IPS DF 6.9 (cell line): ENCODE results near the gene ANKS1B.
A peak's percentile ranks its signal among the peaks of the same experiment; 100 is the strongest.
"Not testable (repeated sequence)": the region's sequence is repeated elsewhere in the genome, so short reads cannot be mapped to it uniquely, and the experiment has no call there.

Source experiments
- DNase-seq: peaks from one replicate; pipeline ENCODE4 v3.0.0-alpha.2; 2013; ENCODE audit warnings: low read depth, low spot score
- H3K27ac ChIP-seq: one replicate; pipeline ENCODE4 v1.5.1; 2013; ENCODE audit warnings: low read length, control low read depth
- H3K27me3 ChIP-seq: 2 replicates; pipeline ENCODE4 v1.6.1; 2013; ENCODE audit warnings: mild to moderate bottlenecking, low read length; ENCODE audit not compliant: control insufficient read depth, insufficient read depth
- H3K36me3 ChIP-seq: 2 replicates; pipeline ENCODE4 v1.6.1; 2013; ENCODE audit warnings: low read length; ENCODE audit not compliant: control insufficient read depth, insufficient read depth
- H3K4me1 ChIP-seq: 2 replicates; pipeline ENCODE4 v1.6.1; 2013; ENCODE audit warnings: low read length; ENCODE audit not compliant: control insufficient read depth, insufficient read depth
- H3K4me3 ChIP-seq: 2 replicates; pipeline ENCODE4 v1.5.1; 2013; ENCODE audit warnings: mild to moderate bottlenecking, low read length
- H3K9me3 ChIP-seq: 2 replicates; pipeline ENCODE4 v1.6.1; 2013; ENCODE audit warnings: low read length, inconsistent platforms; ENCODE audit not compliant: control insufficient read depth, insufficient read depth
- WGBS: extraction: QIAGEN DNeasy Blood & Tissue Kit; methylation state at CpG from one replicate; pipeline ENCODE4 v1.1.7; 2013; ENCODE audit warnings: mixed read lengths, missing lambda C conversion rate; ENCODE audit not compliant: insufficient read length, insufficient coverage; 5-methylcytosine and 5-hydroxymethylcytosine counted together

The ANKS1B gene

DNA sequence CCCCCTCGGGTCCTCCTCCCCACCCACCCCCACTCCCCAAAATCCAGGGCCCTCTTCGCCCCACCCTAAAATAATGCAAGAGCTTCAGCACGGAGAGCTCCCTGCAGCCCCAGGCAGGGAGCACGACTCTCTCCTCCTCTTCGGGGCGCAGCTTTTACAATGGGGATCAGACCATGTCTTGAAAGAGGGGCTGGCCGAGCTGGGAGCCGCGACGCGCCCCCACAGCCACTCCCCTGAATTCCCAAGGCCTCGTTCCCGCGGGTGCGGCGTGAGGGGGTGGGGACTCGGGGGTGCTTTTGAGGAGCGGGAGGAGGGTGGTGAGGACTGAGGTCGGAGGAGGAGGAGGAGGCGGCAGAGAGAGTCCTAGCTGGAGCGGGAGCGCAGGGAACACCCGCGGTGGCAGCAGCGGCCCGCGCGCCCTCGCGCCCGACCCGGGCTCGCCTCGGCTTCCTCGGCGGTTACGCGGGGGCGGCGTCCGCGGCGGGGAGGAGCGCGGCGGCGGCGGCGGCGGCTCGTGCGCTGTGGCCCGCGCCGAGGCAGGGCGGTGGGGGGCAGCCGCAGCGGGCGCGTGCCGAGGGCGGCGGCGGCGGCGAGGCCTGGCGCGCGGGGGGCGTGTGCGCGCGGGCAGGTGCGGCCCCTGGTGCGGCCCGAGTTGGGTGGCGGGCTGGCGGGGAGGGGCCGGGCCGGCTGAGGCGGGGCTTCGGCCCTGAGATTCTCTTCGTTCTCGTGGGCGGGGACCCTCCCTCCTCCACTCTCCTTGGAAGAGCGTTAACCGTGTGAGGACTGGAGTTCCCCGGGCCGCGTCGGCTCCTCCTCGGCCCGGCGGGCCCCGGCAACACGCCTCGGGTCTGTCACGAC lies at the start of gene ANKS1B:
TSS of gene ANKS1B (minus strand) at position 666 of the 858 bp plus-strand sequence. CDS start 699 bp downstream, outside the sequence.
- Histone ChIP-seq H3K9me3 (no peaks in the 10 kb centered on the region), H3K4me3 (peak within 1 kb of the TSS; percentile 76; the same call in 1 of the 2 replicates), H3K27me3 (no peaks in the 10 kb centered on the region), H3K4me1 (0 out of 2 replicates have a peak, but pooled peaks cover 1% of the 10 kb centered on the region), H3K27ac (no peak within 1 kb of the TSS), H3K36me3 (no peaks in the 10 kb centered on the region)
- no CpG with 5 or more reads among the region's 98 CpGs for WGBS
- DNase-seq: peak; percentile 35

DNA sequence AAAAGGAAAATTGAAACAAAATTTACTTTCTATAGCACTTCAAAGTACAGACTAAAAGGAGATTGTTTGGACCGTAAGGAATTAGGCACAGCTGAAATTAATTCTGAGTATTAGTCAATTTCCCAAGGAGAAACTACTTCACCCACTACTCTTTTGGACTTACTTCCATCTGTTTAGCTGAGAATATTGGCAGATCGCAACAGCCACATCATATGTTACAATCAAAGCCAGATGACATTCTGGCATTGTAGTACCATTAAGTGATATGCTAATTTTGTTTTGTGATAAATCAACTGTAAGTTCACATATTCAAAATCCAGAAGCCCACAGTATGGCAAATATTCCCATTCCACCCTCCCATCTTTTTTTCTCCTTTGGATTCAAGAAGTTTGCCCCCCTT lies 47.1 kb upstream of the ANKS1B start:
- Histone ChIP-seq H3K27ac (no peak overlapping the region), H3K4me3 (no peak overlapping the region), H3K4me1 (no peaks in the 10 kb centered on the region), H3K9me3 (no peaks in the 10 kb centered on the region), H3K36me3 (no peaks in the 10 kb centered on the region), H3K27me3 (no peaks in the 10 kb centered on the region)
- no peak for DNase-seq
- WGBS: no CpG with 5 or more reads among the region's 2 CpGs

DNA sequence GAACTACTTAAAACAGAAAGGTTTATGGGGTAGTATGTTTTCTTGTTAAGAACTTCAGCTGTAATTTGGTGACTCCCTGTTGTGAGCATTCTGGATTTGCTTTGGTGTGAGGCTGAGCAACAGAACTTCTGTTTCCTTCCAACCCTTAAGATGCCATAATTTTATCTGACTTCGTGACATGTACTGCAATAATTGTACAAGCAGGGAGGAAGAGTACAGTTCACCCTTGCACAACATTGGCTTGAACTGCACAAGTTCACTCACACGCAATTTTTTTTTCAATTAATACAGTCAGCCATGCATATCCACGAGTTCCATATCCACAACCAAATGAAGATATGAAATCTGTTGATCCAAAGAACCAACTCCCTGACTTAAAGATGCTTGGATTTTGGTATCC lies 42.9 kb upstream of the ANKS1B start:
- no peak overlapping the region for H3K27ac ChIP-seq
- no peak for DNase-seq
- H3K36me3 ChIP-seq: no peaks in the 10 kb centered on the region
- no peaks in the 10 kb centered on the region for H3K27me3 ChIP-seq
- WGBS: no CpG with 5 or more reads among the region's 3 CpGs
- H3K9me3 ChIP-seq: no peaks in the 10 kb centered on the region
- no peaks in the 10 kb centered on the region for H3K4me1 ChIP-seq
- no peak overlapping the region for H3K4me3 ChIP-seq

DNA sequence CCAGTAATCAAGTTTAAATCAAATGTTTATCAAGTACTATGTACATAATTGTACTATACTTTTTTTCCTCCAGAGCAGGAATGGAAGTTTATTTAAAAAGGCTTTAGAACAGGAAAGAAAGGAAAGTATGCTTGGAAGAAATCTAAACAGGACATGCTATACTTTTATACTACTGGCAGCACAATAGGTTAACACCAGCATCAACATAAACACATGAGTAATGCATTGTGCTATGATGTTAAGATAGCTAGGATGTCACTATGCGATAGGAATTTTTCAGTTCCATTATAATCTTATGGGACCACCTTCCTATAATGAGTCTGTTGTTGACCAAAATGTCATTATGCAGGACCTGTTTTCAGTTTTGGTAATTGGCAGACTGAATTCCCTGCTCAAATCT lies 41.5 kb upstream of the ANKS1B start:
- H3K4me3 ChIP-seq: no peak overlapping the region
- H3K27ac ChIP-seq: no peak overlapping the region
- no peaks in the 10 kb centered on the region for H3K9me3 ChIP-seq
- DNase-seq: no peak
- WGBS: no CpG with 5 or more reads among the region's 1 CpG
- H3K4me1 ChIP-seq: no peaks in the 10 kb centered on the region
- H3K36me3 ChIP-seq: no peaks in the 10 kb centered on the region
- no peaks in the 10 kb centered on the region for H3K27me3 ChIP-seq

DNA sequence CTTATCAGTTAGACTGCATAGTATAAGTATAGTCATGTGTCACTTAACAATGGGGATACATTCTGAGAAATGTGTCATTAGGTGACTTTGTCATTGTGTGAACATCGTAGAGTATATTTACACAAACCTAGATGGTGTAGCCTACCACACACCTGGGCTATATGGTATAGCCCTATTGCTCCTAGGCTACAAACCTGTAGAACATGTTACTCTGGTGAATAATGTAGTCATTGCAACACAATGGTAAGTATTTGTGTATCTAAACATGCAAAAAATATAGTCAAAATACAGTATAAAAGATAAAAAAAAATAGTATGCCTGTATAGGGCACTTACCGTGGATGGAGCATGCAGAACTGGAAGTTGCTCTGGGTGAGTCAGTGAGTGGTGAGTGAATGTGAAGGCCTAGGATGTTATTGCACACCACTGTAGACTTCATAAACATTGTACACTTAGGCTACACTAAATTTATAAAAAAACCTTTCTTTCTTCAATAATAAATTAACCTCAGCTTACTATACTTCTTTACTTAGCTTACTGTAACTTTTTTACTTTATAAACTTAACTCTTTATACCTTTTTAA lies 40.3 kb upstream of the ANKS1B start:
- no peak overlapping the region for H3K27ac ChIP-seq
- no CpG with 5 or more reads among the region's 2 CpGs for WGBS
- no peak for DNase-seq
- no peaks in the 10 kb centered on the region for H3K9me3 ChIP-seq
- H3K36me3 ChIP-seq: no peaks in the 10 kb centered on the region
- no peaks in the 10 kb centered on the region for H3K27me3 ChIP-seq
- no peak overlapping the region for H3K4me3 ChIP-seq
- H3K4me1 ChIP-seq: no peaks in the 10 kb centered on the region

DNA sequence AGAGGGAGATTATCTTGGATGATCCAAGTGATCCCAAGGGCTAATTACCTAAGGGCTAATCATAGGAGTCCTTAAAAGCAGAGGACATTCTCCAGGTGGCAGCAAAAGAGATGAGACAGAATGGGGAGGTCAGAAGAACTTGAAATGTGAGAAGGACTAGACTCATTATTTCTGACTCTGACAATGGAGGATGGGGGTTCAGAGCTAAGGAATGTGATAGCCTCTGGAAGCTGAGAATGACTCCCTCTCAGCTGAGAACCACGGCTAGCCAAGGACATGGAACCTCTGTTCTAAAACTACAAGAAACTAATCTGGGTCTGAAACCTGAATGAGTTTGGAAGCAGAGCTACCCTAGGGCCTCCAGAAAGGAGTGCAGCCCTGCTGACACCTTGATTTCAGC lies 35.6 kb upstream of the ANKS1B start:
- Histone ChIP-seq H3K9me3 (no peaks in the 10 kb centered on the region), H3K27me3 (no peaks in the 10 kb centered on the region), H3K36me3 (no peaks in the 10 kb centered on the region), H3K4me1 (no peaks in the 10 kb centered on the region), H3K4me3 (no peak overlapping the region), H3K27ac (no peak overlapping the region)
- no peak for DNase-seq
- no CpG with 5 or more reads among the region's 1 CpG for WGBS

DNA sequence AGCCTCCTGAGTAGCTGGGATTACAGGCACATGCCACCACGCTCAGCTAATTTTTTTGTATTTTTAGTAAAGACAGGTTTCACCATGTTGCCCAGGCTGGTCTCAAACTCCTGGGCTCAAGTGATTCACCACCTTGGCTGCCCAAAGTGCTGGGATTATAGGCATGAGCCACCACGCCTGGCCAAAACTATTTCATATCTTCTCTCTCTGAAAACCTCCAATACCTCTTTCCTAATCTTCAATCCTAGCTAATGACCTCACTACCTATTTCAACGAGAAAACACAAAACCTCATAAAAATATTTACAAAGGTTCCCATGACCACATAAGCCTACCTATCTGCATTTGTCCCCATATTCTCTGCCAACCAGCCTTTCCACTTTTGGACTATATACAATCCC lies 32.3 kb upstream of the ANKS1B start:
- no peaks in the 10 kb centered on the region for H3K9me3 ChIP-seq
- no peaks in the 10 kb centered on the region for H3K36me3 ChIP-seq
- H3K4me3 ChIP-seq: no peak overlapping the region
- DNase-seq: no peak
- no peak overlapping the region for H3K27ac ChIP-seq
- no peaks in the 10 kb centered on the region for H3K27me3 ChIP-seq
- 100% methylated on average over 1 of the region's 3 CpGs for WGBS
- no peaks in the 10 kb centered on the region for H3K4me1 ChIP-seq

DNA sequence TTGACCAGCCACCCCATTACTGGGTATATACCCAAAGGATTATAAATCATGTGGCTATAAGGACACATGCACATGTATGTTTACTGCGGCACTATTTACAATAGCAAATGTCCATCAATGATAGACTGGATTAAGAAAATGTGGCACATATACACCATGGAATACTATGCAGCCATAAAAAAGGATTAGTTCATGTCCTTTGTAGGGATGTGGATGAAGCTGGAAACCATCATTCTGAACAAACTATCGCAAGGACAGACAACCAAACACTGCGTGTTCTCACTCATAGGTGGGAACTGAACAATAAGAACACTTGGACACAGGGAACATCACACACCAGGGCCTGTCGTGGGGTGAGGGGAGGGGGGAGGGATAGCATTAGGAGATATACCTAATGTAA lies 31.6 kb upstream of the ANKS1B start:
- H3K27ac ChIP-seq, H3K4me1 ChIP-seq, H3K4me3 ChIP-seq, H3K27me3 ChIP-seq, DNase-seq, H3K36me3 ChIP-seq, H3K9me3 ChIP-seq: not testable (repeated sequence)
- WGBS: no CpG with 5 or more reads among the region's 4 CpGs

DNA sequence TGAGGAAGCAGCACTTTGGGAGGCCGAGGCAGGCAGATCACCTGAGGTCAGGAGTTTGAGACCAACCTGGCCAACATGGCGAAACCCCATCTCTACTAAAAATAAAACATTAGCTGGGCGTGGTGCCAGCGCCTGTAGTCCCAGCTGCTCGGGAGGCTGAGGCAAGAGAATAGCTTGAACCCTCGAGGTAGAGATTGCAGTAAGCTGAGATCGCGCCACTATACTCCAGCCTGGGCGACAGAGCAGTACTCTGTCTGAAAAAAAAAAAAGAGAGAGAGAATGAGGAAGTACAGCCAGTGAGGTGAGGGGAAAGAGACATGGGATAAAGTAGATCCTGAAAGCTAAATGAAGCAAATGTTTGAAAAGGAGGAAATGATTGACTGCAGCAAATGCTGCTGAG lies 21.1 kb upstream of the ANKS1B start:
- H3K27me3 ChIP-seq, H3K36me3 ChIP-seq, H3K9me3 ChIP-seq, H3K27ac ChIP-seq, H3K4me1 ChIP-seq, DNase-seq, H3K4me3 ChIP-seq: not testable (repeated sequence)
- WGBS: no CpG with 5 or more reads among the region's 9 CpGs

DNA sequence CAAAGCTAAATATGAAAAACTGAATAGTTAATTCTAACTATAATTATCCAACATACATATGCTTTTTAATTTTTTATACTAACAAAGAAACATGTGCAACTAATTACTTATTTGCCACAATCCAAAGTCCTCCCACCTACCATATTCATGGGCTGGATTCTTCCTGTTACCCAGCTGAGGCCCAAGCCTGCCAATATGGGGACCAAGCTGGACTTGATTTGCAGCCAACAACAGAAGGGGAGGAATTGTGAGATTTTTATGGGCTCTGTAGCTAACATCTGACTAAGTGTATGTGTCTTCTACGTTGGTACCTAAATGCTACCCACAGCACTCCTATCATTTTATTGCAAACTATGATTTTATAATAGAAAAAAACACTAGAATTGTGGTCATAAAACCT lies 13.1 kb upstream of the ANKS1B start:
- no peaks in the 10 kb centered on the region for H3K4me1 ChIP-seq
- no peak for DNase-seq
- WGBS: no CpG with 5 or more reads among the region's 1 CpG

DNA sequence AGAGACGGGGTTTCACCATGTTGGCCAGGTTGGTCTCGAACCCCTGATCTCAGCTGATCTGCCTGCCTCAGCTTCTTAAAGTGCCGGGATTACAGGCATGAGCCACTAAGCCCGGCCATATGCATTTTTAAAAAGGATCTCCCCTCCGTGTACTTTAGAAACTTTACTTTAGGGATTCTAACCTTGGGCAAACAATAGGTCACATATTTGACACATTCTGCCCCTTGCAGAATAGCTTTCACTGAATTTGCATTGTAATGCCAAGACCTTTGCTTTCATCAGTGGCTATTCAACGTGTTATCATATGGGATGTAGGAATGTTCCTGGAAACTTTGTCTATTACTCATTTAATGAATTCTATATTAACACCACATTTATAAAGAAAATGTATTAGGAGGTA lies 11.4 kb upstream of the ANKS1B start:
- Histone ChIP-seq H3K27ac (no peak overlapping the region), H3K4me3 (no peak overlapping the region), H3K4me1 (no peaks in the 10 kb centered on the region), H3K9me3 (no peaks in the 10 kb centered on the region), H3K27me3 (no peaks in the 10 kb centered on the region), H3K36me3 (no peaks in the 10 kb centered on the region)
- no CpG with 5 or more reads among the region's 6 CpGs for WGBS
- no peak for DNase-seq

More for the DNA sequence above, 13.1 kb upstream of the ANKS1B start:
- H3K27ac ChIP-seq: no peak overlapping the region
- no peaks in the 10 kb centered on the region for H3K27me3 ChIP-seq
- no peaks in the 10 kb centered on the region for H3K36me3 ChIP-seq
- no peak overlapping the region for H3K4me3 ChIP-seq
- no peaks in the 10 kb centered on the region for H3K9me3 ChIP-seq
